K562 (cell line): ENCODE measurements around the gene MPIG6B. TPM values are rescaled to one million over a fixed set of nuclear protein-coding genes. Genes with fewer than 3 reads are reported as not detected.

Experiments used
- ARID1B ChIP-seq: fragments of 450-650 bp; IDR thresholded peaks from 2 replicates; pipeline ENCODE4 v1.6.1; 2016; ENCODE audit warnings: antibody characterized with exemption, mild to moderate bottlenecking, inconsistent platforms
- CBFA2T3 ChIP-seq: fragments of 450-650 bp; IDR thresholded peaks from 2 replicates; pipeline ENCODE4 v1.6.1; 2017
- CGGBP1 ChIP-seq: fragments of 250-450 bp; sonication (Bioruptor Pico); IDR thresholded peaks from 2 replicates; pipeline ENCODE4 v1.9.0; 2021; ENCODE audit warnings: mild to moderate bottlenecking
- DPF2 ChIP-seq: fragments of 450-650 bp; IDR thresholded peaks from 2 replicates; pipeline ENCODE4 v1.6.1; 2016
- EGR1 ChIP-seq: fragments of 450-650 bp; conservative IDR thresholded peaks from 2 replicates; pipeline ENCODE4 v1.6.1; 2017; ENCODE audit warnings: mild to moderate bottlenecking
- KAT2B ChIP-seq: IDR thresholded peaks from one replicate; pipeline ENCODE4 v1.6.1; 2012; ENCODE audit warnings: low read depth, mild to moderate bottlenecking, control low read depth, inconsistent platforms, low read length, moderate library complexity
- MAX ChIP-seq: sonication (generic); formaldehyde crosslinking; IDR thresholded peaks from 2 replicates; pipeline ENCODE4 v1.9.0; 2022; ENCODE audit warnings: mild to moderate bottlenecking, missing genetic modification reagents
- MAZ ChIP-seq, 2 experiments: fragments of 450-650 bp in 1 of 2; sonication (generic) in 1 of 2; formaldehyde crosslinking; IDR thresholded peaks in 1 of 2; conservative IDR thresholded peaks in 1 of 2; 2 replicates each; pipeline versions ENCODE4 v1.4.0 to v1.5.0; 2020; ENCODE audit warnings: mild to moderate bottlenecking in 1 of 2, missing genetic modification reagents in 1 of 2
- MCM2 ChIP-seq: fragments of 450-650 bp; IDR thresholded peaks from 2 replicates; pipeline ENCODE4 v1.6.1; 2017; ENCODE audit warnings: low read depth, mild to moderate bottlenecking
- MYNN ChIP-seq, 2 experiments: sonication (generic); formaldehyde crosslinking in 1 of 2; IDR thresholded peaks; 2 replicates each; pipeline versions ENCODE4 v1.5.0 to v1.6.1; 2016 to 2020; ENCODE audit warnings: antibody characterized with exemption in 1 of 2, missing genetic modification reagents in 1 of 2
- NR1H2 ChIP-seq: sonication (generic); formaldehyde crosslinking; IDR thresholded peaks from 2 replicates; pipeline ENCODE4 v1.4.0; 2020; ENCODE audit warnings: mild to moderate bottlenecking, missing genetic modification reagents
- NR4A1 ChIP-seq, 2 experiments: fragments of 250-450 bp in 1 of 2; fragments of 450-650 bp in 1 of 2; sonication (Bioruptor Pico) in 1 of 2; IDR thresholded peaks; 2 replicates each; pipeline versions ENCODE4 v1.4.0 to v1.6.1; 2016 to 2020; ENCODE audit warnings: mild to moderate bottlenecking in 2 of 2, missing compliant biosample characterization in 1 of 2, missing genetic modification characterization in 1 of 2, moderate library complexity in 1 of 2
- PTBP1 ChIP-seq: fragments of 200-400 bp; formaldehyde crosslinking; IDR thresholded peaks from 2 replicates; pipeline ENCODE4 v1.6.1; 2017; ENCODE audit warnings: low read depth, low read length
- RNF2 ChIP-seq: sonication (generic); IDR thresholded peaks from 2 replicates; pipeline ENCODE4 v1.6.1; 2016
- U2AF2 ChIP-seq: fragments of 200-400 bp; formaldehyde crosslinking; optimal IDR thresholded peaks from 2 replicates; pipeline ENCODE3; 2017; ENCODE audit warnings: low read depth, mild to moderate bottlenecking, low read length
- WHSC1 ChIP-seq: IDR thresholded peaks from one replicate; pipeline ENCODE4 v1.6.1; 2012; ENCODE audit warnings: low read length, control low read depth, inconsistent platforms
- YBX1 ChIP-seq: fragments of 450-650 bp; IDR thresholded peaks from 2 replicates; pipeline ENCODE4 v1.7.1; 2016; ENCODE audit warnings: mild to moderate bottlenecking
- ZBTB7A ChIP-seq: IDR thresholded peaks from 2 replicates; pipeline ENCODE4 v1.6.1; 2011; ENCODE audit warnings: low read depth, mild to moderate bottlenecking, low read length, moderate library complexity, borderline replicate concordance; ENCODE audit not compliant: control insufficient read depth
- ZNF347 ChIP-seq: fragments of 450-650 bp; formaldehyde crosslinking; IDR thresholded peaks from 2 replicates; pipeline ENCODE4 v1.4.0; 2020; ENCODE audit warnings: low read depth, mild to moderate bottlenecking, moderate library complexity
- ZNF408 ChIP-seq: fragments of 250-450 bp; sonication (Bioruptor Pico); IDR thresholded peaks from 2 replicates; pipeline ENCODE4 v1.4.0; 2020; ENCODE audit warnings: low read depth, mild to moderate bottlenecking, moderate library complexity
- ZNF511 ChIP-seq: sonication (generic); formaldehyde crosslinking; IDR thresholded peaks from 2 replicates; pipeline ENCODE4 v1.8.0; 2022; ENCODE audit warnings: mild to moderate bottlenecking, missing genetic modification reagents
- ZNF764 ChIP-seq: fragments of 250-450 bp; sonication (Bioruptor Pico); IDR thresholded peaks from 2 replicates; pipeline ENCODE4 v1.4.0; 2020; ENCODE audit warnings: low read depth, mild to moderate bottlenecking, moderate library complexity
- polyA plus RNA-seq, 8 experiments: library from polyadenylated mRNA; depleted of rRNA in 4 of 8; stranded (reverse) in 5 of 8; unstranded in 3 of 8; fragments of >200 nt; fragmentation: Nextera tagmentation in 2 of 8; fragmentation: Illumina TruSeq in 1 of 8; extraction: Ambion mirVana in 2 of 8; extraction: Trizol in 1 of 8; gene quantifications; 2 replicates each; pipeline versions ENCODE4 v1.2.1 to v1.2.3, GENCODE V29; 2011 to 2014; ENCODE audit warnings: inconsistent platforms in 1 of 8, missing spikeins in 1 of 8
- total RNA-seq, 7 experiments: library from RNA; depleted of rRNA in 6 of 7; stranded (reverse); fragments of >200 nt in 6 of 7; fragmentation: Illumina TruSeq in 2 of 7; extraction: Trizol in 2 of 7; gene quantifications; 2 replicates each; pipeline versions ENCODE4 v1.2.1 to v1.2.3, GENCODE V29; 2011 to 2021; ENCODE audit warnings: low replicate concordance in 1 of 7
- TF ChIP-seq, protein P1 (sequence below), 2 experiments: fragments of 450-650 bp in 1 of 2; sonication (generic) in 1 of 2; formaldehyde crosslinking; conservative IDR thresholded peaks; 2 replicates each; pipeline versions ENCODE4 v1.4.0 to v1.8.1; 2020 to 2022; ENCODE audit warnings: mild to moderate bottlenecking in 1 of 2, missing genetic modification reagents in 1 of 2
- TF ChIP-seq, protein P2 (sequence below): fragments of 450-650 bp; formaldehyde crosslinking; IDR thresholded peaks from 2 replicates; pipeline ENCODE4 v1.4.0; 2020; ENCODE audit warnings: mild to moderate bottlenecking, moderate library complexity
- TF ChIP-seq, protein P3 (sequence below): sonication (generic); formaldehyde crosslinking; IDR thresholded peaks from 2 replicates; pipeline ENCODE4 v1.8.0; 2022; ENCODE audit warnings: missing genetic modification reagents, mild to moderate bottlenecking, borderline replicate concordance

Gene MPIG6B
- total and polyA plus RNA-seq, 9 of the 15 experiments (the other 6 are each of a cell fraction or from before 2014, with no cell fraction given) = 0.11 to 1.2 (median 0.28) TPM; not detected in 1

DNA sequence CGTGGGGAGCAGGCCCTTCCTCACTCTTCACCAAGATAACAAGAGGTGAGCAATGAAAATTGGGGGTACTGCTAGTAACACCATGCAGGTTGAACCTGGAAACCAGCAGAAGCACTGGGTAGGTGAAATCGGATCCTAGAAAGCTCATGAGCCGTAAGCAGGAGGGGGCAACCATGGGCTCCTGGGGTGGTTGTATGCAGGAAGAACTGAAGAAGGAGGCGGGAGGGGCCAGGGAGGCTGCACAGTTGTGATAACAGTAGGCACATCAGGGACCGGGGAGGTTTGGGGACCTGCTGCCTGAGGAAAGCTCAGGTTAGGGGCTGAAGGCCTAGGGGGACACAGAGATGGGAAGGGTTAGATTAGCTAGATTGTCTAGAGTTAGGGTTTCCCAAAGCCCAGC, 36.7 kb upstream of the MPIG6B start (continued):
- TF ChIP-seq, protein P1, sequence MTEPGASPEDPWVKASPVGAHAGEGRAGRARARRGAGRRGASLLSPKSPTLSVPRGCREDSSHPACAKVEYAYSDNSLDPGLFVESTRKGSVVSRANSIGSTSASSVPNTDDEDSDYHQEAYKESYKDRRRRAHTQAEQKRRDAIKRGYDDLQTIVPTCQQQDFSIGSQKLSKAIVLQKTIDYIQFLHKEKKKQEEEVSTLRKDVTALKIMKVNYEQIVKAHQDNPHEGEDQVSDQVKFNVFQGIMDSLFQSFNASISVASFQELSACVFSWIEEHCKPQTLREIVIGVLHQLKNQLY (CRISPR knock-in tag; conservative IDR thresholded peaks at IDR 0.05) = no peak
- TF ChIP-seq MCM2 = no peak
- 0 out of 2 replicates have a peak, but pooled peaks have one; percentile 30 for TF ChIP-seq MAX (CRISPR knock-in tag)
- TF ChIP-seq NR1H2 (CRISPR knock-in tag) = no peak
- TF ChIP-seq ZNF347 = no peak
- TF ChIP-seq DPF2 = peak; percentile 87
- TF ChIP-seq WHSC1 = no peak
- no peak for TF ChIP-seq EGR1
- no peak for TF ChIP-seq RNF2
- peak; percentile 91 for TF ChIP-seq ARID1B
- peak; percentile 47 to 63; a peak in 3 of 4 replicates for TF ChIP-seq MAZ (CRISPR knock-in tag; conservative IDR thresholded peaks at IDR 0.05 in 1 of 2, IDR thresholded peaks at IDR 0.05 in 1 of 2)
- no peak for TF ChIP-seq ZNF408 (CRISPR knock-in tag)
- 0 out of 2 replicates have a peak, but pooled peaks have one; percentile 48 for TF ChIP-seq NR4A1 (CRISPR knock-in tag; IDR thresholded peaks at IDR 0.05)
- no peak for TF ChIP-seq NR4A1 (tag; IDR thresholded peaks at IDR 0.05)
- TF ChIP-seq ZNF511 (CRISPR knock-in tag) = 0 out of 2 replicates have a peak, but pooled peaks have one; percentile 53
- no peak for TF ChIP-seq CGGBP1 (CRISPR knock-in tag)
- peak; percentile 83 for TF ChIP-seq CBFA2T3
- no peak for TF ChIP-seq KAT2B
- no peak for TF ChIP-seq ZNF764
- TF ChIP-seq PTBP1 = no peak
- TF ChIP-seq, protein P2, sequence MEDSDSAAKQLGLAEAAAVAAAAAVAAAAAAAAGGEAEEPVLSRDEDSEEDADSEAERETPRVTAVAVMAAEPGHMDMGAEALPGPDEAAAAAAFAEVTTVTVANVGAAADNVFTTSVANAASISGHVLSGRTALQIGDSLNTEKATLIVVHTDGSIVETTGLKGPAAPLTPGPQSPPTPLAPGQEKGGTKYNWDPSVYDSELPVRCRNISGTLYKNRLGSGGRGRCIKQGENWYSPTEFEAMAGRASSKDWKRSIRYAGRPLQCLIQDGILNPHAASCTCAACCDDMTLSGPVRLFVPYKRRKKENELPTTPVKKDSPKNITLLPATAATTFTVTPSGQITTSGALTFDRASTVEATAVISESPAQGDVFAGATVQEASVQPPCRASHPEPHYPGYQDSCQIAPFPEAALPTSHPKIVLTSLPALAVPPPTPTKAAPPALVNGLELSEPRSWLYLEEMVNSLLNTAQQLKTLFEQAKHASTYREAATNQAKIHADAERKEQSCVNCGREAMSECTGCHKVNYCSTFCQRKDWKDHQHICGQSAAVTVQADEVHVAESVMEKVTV (CRISPR knock-in tag) = 0 out of 2 replicates have a peak, but pooled peaks have one; percentile 11
- TF ChIP-seq, protein P3, sequence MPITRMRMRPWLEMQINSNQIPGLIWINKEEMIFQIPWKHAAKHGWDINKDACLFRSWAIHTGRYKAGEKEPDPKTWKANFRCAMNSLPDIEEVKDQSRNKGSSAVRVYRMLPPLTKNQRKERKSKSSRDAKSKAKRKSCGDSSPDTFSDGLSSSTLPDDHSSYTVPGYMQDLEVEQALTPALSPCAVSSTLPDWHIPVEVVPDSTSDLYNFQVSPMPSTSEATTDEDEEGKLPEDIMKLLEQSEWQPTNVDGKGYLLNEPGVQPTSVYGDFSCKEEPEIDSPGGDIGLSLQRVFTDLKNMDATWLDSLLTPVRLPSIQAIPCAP (CRISPR knock-in tag) = 0 out of 2 replicates have a peak, but pooled peaks have one; percentile 56
- TF ChIP-seq MYNN (IDR thresholded peaks at IDR 0.05) = peak; percentile 51; the same call in 1 of the 2 replicates
- TF ChIP-seq MYNN (CRISPR knock-in tag; IDR thresholded peaks at IDR 0.05) = no peak
- no peak for TF ChIP-seq YBX1
- peak; percentile 68; the same call in 1 of the 2 replicates for TF ChIP-seq ZBTB7A
- no peak for TF ChIP-seq U2AF2
